Measurements from ENCODE around the gene C1QL4.
"Not testable (repeated sequence)": the region's sequence is repeated elsewhere in the genome, so short reads cannot be mapped to it uniquely, and the experiment has no call there.

C1QL4 gene

GRCh38 chr12:49323524-49324097 is 13.4 kb downstream of the C1QL4 start:
- TF ChIP-seq CTCF (IDR thresholded peaks at IDR 0.05; ENCODE audit: borderline replicate concordance, control extremely low read depth, extremely low read depth, insufficient read depth, missing control alignments) = no peak

GRCh38 chr12:49322708-49323523 is 14.1 kb downstream of the C1QL4 start, which contains the start of gene TROAP:
TROAP (plus strand) TSS chr12:49323255; CDS start chr12:49323609, 354 bp downstream.
- DNase-seq (ENCODE audit: low spot score) = peak; percentile 99
- in situ Hi-C loops (cut with MboI; ENCODE audit: low sequenced_read_pairs, unreplicated experiment) = no loop called here
- no peak for TF ChIP-seq CTCF (IDR thresholded peaks at IDR 0.05; ENCODE audit: borderline replicate concordance, control extremely low read depth, extremely low read depth, insufficient read depth, missing control alignments)

More at GRCh38 chr12:49323524-49324097, 13.4 kb downstream of the C1QL4 start:
- in situ Hi-C loops (cut with MboI; ENCODE audit: low sequenced_read_pairs, unreplicated experiment) = no loop called here
- DNase-seq (ENCODE audit: low spot score) = no peak

- DNase-seq (ENCODE audit: low spot score) = no peak
- no peak for TF ChIP-seq CTCF (IDR thresholded peaks at IDR 0.05; ENCODE audit: borderline replicate concordance, control extremely low read depth, extremely low read depth, insufficient read depth, missing control alignments)
- in situ Hi-C loops (cut with MboI; ENCODE audit: low sequenced_read_pairs, unreplicated experiment) = no loop called here
Measured at GRCh38 chr12:49322367-49322707, 14.7 kb downstream of the C1QL4 start.

GRCh38 chr12:49320411-49321103 is 16.4 kb downstream of the C1QL4 start:
- DNase-seq (ENCODE audit: low spot score); in situ Hi-C loops (cut with MboI; ENCODE audit: low sequenced_read_pairs, unreplicated experiment): not testable (repeated sequence)

GRCh38 chr12:49317118-49317517 is 19.9 kb downstream of the C1QL4 start:
- in situ Hi-C loops (cut with MboI; ENCODE audit: low sequenced_read_pairs, unreplicated experiment) = not testable (repeated sequence)

GRCh38 chr12:49314811-49315210 is 22.2 kb downstream of the C1QL4 start:
- no peak for DNase-seq (ENCODE audit: low spot score)
- TF ChIP-seq CTCF (IDR thresholded peaks at IDR 0.05; ENCODE audit: borderline replicate concordance, control extremely low read depth, extremely low read depth, insufficient read depth, missing control alignments) = no peak
- in situ Hi-C loops (cut with MboI; ENCODE audit: low sequenced_read_pairs, unreplicated experiment) = no loop called here

More at GRCh38 chr12:49317118-49317517, 19.9 kb downstream of the C1QL4 start:
- DNase-seq (ENCODE audit: low spot score) = not testable (repeated sequence)

GRCh38 chr12:49310451-49311000 is 26.5 kb downstream of the C1QL4 start:
- DNase-seq (ENCODE audit: low spot score); in situ Hi-C loops (cut with MboI; ENCODE audit: low sequenced_read_pairs, unreplicated experiment): not testable (repeated sequence)

GRCh38 chr12:49309386-49309785 is 27.6 kb downstream of the C1QL4 start:
- in situ Hi-C loops (cut with MboI; ENCODE audit: low sequenced_read_pairs, unreplicated experiment) = no loop called here
- TF ChIP-seq CTCF (IDR thresholded peaks at IDR 0.05; ENCODE audit: borderline replicate concordance, control extremely low read depth, extremely low read depth, insufficient read depth, missing control alignments) = no peak
- DNase-seq (ENCODE audit: low spot score) = no peak

Data from GM13976 (cell line).